Uterus (tissue), 2 donors: ENCODE measurements around the gene IRAK3.

Experiments used
- CTCF ChIP-seq, 4 experiments: fragments of 200-600 bp in 2 of 4; fragments of 450-650 bp in 2 of 4; sonication (generic) in 2 of 4; IDR thresholded peaks; one replicate each; pipeline ENCODE4 v1.5.1; 2016 to 2019; ENCODE audit warnings: antibody characterized with exemption in 4 of 4, mild to moderate bottlenecking in 2 of 4, moderate library complexity in 1 of 4
- POLR2A ChIP-seq, 2 donors: fragments of 450-650 bp; IDR thresholded peaks; one replicate each; pipeline ENCODE4 v1.6.1; 2016; ENCODE audit warnings: antibody characterized with exemption in 2 of 2, mild to moderate bottlenecking in 1 of 2, moderate library complexity in 1 of 2

DNA sequence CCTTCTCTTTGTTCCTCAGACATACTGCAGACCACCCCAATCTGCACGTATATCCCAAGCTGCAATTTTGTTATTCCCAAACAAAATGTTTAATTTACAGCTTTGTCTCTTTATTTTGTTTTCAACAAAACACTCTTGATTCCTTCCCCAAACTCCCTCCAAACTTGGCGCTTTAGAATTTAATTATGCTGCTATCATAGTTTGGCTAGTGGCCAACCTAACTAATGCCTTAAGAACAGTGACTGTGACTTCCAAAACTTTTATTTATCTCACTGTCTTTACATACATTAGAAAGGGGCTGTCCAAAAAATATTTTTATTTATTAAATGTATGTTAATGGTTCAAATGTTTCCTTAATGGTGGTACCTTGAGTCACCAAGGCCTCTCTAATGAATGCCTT is 26.3 kb upstream of the IRAK3 start:
- TF ChIP-seq CTCF (IDR thresholded peaks at IDR 0.05) (no peak), POLR2A (IDR thresholded peaks at IDR 0.05) (no peak)
